Thyroid gland (tissue), 4 donors: ENCODE data around the gene PTCH1.

Experiments
- CTCF ChIP-seq, 6 experiments: fragments of 200-600 bp in 3 of 6; fragments of 450-650 bp in 3 of 6; sonication (generic) in 3 of 6; IDR thresholded peaks; one replicate each; pipeline ENCODE4 v1.5.1; 2016 to 2019; ENCODE audit warnings: antibody characterized with exemption in 6 of 6, mild to moderate bottlenecking in 2 of 6, inconsistent platforms in 1 of 6, moderate library complexity in 1 of 6
- POLR2A ChIP-seq, 2 donors: fragments of 450-650 bp; IDR thresholded peaks; one replicate each; pipeline ENCODE4 v1.6.1; 2017; ENCODE audit warnings: antibody characterized with exemption in 2 of 2, mild to moderate bottlenecking in 2 of 2, moderate library complexity in 1 of 2

DNA sequence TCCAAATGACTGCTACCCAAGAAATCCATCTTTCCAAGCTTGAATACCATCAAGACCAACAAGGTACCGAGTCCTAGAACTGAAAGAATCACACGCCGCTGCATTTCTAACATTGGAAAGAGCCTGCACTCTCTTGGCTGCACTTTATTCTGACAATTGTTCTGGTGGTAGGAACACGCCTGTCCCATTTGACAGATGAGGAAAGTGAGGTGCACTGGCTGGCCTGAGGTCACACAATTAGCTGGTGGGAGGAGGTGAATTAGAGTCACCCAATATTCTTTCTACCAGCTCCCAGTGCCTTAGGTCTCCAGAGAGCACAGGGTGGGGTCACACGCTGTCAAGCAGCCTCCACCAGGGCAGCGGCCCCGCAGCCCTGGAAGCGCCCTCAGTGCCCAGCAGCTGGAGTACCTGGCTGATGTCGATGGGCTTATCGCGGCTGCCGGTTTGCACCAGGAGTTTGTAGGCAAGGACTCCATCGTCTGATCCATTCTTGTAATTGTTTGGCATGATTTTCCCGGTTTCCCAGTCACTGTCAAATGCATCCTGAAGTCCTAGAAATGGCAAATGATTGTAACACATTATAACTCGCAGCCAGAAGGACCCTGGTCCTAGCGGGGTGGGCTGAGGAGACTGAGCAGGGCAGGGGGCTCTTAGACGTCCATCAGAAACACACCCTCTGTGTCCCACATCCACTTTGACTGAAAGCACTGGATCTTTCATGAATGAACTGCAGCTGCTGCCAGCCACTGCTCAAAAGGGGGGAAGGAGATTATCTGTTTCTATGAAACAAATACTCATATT lies 55.1 kb downstream of the PTCH1 start:
- TF ChIP-seq POLR2A (IDR thresholded peaks at IDR 0.05) = no peak
- no peak for TF ChIP-seq CTCF (IDR thresholded peaks at IDR 0.05)
